Stimulated activated naive CD8-positive, alpha-beta T cell treated with anti-CD3 and anti-CD28 coated beads, Interleukin-15, Interleukin-2, amounts not matched to agents 100 ng/mL and 50 ng/mL, for 24 hours (primary cell): Measurements from ENCODE around the gene ZNF219.
A peak's percentile ranks its signal among the peaks of the same experiment; 100 is the strongest.

ENCODE experiments used
- H3K27ac Mint-ChIP-seq: one replicate; pipeline ENCODE4 v1.8.0; 2021; ENCODE audit warnings: mild to moderate bottlenecking, mixed read lengths
- H3K27me3 Mint-ChIP-seq: one replicate; pipeline ENCODE4 v1.8.0; 2021; ENCODE audit warnings: mixed read lengths
- H3K36me3 Mint-ChIP-seq: one replicate; pipeline ENCODE4 v1.8.0; 2021; ENCODE audit warnings: low read depth, mixed read lengths
- H3K4me1 Mint-ChIP-seq: one replicate; pipeline ENCODE4 v1.8.0; 2021; ENCODE audit warnings: low read depth, mixed read lengths
- H3K4me3 Mint-ChIP-seq: one replicate; pipeline ENCODE4 v1.8.0; 2021; ENCODE audit warnings: mild to moderate bottlenecking, mixed read lengths
- H3K9me3 Mint-ChIP-seq: one replicate; pipeline ENCODE4 v1.8.0; 2021; ENCODE audit warnings: mixed read lengths

The ZNF219 gene

GRCh38 chr14:21070610-21071224 is 27.7 kb downstream of the ZNF219 start:
- Mint-ChIP-seq H3K4me1 (peaks cover 36% of the 10 kb centered on the region), H3K9me3 (no peaks in the 10 kb centered on the region), H3K4me3 (peak overlapping the region; percentile 81), H3K27ac (no peak overlapping the region), H3K27me3 (peaks cover 55% of the 10 kb centered on the region), H3K36me3 (no peaks in the 10 kb centered on the region)

- peak within 1 kb of the TSS; percentile 81 for H3K4me3 Mint-ChIP-seq
- peaks cover 36% of the 10 kb centered on the region for H3K4me1 Mint-ChIP-seq
Measured at GRCh38 chr14:21070083-21070609, 28.3 kb downstream of the ZNF219 start, which contains the start of gene ARHGEF40. Gene ARHGEF40, plus strand, starts transcription at chr14:21070304. Its CDS starts 93 bp downstream, at chr14:21070397.

GRCh38 chr14:21069388-21070082 is 28.9 kb downstream of the ZNF219 start:
- Mint-ChIP-seq H3K4me3 (peak overlapping the region; percentile 70), H3K9me3 (no peaks in the 10 kb centered on the region), H3K4me1 (peaks cover 36% of the 10 kb centered on the region), H3K36me3 (no peaks in the 10 kb centered on the region), H3K27ac (no peak overlapping the region), H3K27me3 (peaks cover 63% of the 10 kb centered on the region)

More at GRCh38 chr14:21070083-21070609, 28.3 kb downstream of the ZNF219 start, which contains the start of gene ARHGEF40:
- peaks cover 61% of the 10 kb centered on the region for H3K27me3 Mint-ChIP-seq
- H3K9me3 Mint-ChIP-seq, result no peaks in the 10 kb centered on the region
- H3K27ac Mint-ChIP-seq, result no peak within 1 kb of the TSS
- no peaks in the 10 kb centered on the region for H3K36me3 Mint-ChIP-seq

- H3K36me3 Mint-ChIP-seq, result no peaks in the 10 kb centered on the region
- H3K27ac Mint-ChIP-seq, result no peak overlapping the region
- no peaks in the 10 kb centered on the region for H3K9me3 Mint-ChIP-seq
- H3K27me3 Mint-ChIP-seq, result peaks cover 66% of the 10 kb centered on the region
- H3K4me3 Mint-ChIP-seq, result peak overlapping the region; percentile 70
- H3K4me1 Mint-ChIP-seq, result peaks cover 36% of the 10 kb centered on the region
Measured at GRCh38 chr14:21068521-21069387, 29.7 kb downstream of the ZNF219 start.

- Mint-ChIP-seq H3K27ac (no peak overlapping the region), H3K36me3 (no peaks in the 10 kb centered on the region), H3K27me3 (peaks cover 66% of the 10 kb centered on the region), H3K9me3 (no peaks in the 10 kb centered on the region), H3K4me3 (no peak overlapping the region), H3K4me1 (peaks cover 32% of the 10 kb centered on the region)
Measured at GRCh38 chr14:21066882-21067502, 31.5 kb downstream of the ZNF219 start.

- H3K9me3 Mint-ChIP-seq, result no peaks in the 10 kb centered on the region
Measured at GRCh38 chr14:21063479-21063878, 35.0 kb downstream of the ZNF219 start.

GRCh38 chr14:21061347-21061668 is 37.1 kb downstream of the ZNF219 start:
- Mint-ChIP-seq H3K27me3 (peaks cover 33% of the 10 kb centered on the region), H3K4me3 (no peak overlapping the region)

More at GRCh38 chr14:21063479-21063878, 35.0 kb downstream of the ZNF219 start:
- H3K4me3 Mint-ChIP-seq, result no peak overlapping the region
- no peak overlapping the region for H3K27ac Mint-ChIP-seq
- H3K36me3 Mint-ChIP-seq, result no peaks in the 10 kb centered on the region
- peaks cover 2% of the 10 kb centered on the region for H3K4me1 Mint-ChIP-seq
- H3K27me3 Mint-ChIP-seq, result peaks cover 51% of the 10 kb centered on the region

GRCh38 chr14:21060614-21061346 is 37.7 kb downstream of the ZNF219 start:
- no peaks in the 10 kb centered on the region for H3K9me3 Mint-ChIP-seq
- no peak overlapping the region for H3K27ac Mint-ChIP-seq
- peaks cover 29% of the 10 kb centered on the region for H3K27me3 Mint-ChIP-seq
- H3K4me3 Mint-ChIP-seq, result no peak overlapping the region
- H3K4me1 Mint-ChIP-seq, result no peaks in the 10 kb centered on the region
- no peaks in the 10 kb centered on the region for H3K36me3 Mint-ChIP-seq

More at GRCh38 chr14:21061347-21061668, 37.1 kb downstream of the ZNF219 start:
- H3K4me1 Mint-ChIP-seq, result no peaks in the 10 kb centered on the region
- H3K9me3 Mint-ChIP-seq, result no peaks in the 10 kb centered on the region
- no peak overlapping the region for H3K27ac Mint-ChIP-seq
- no peaks in the 10 kb centered on the region for H3K36me3 Mint-ChIP-seq

- Mint-ChIP-seq H3K9me3 (no peaks in the 10 kb centered on the region), H3K27me3 (peaks cover 22% of the 10 kb centered on the region), H3K4me1 (no peaks in the 10 kb centered on the region), H3K27ac (no peak overlapping the region), H3K4me3 (no peak overlapping the region), H3K36me3 (no peaks in the 10 kb centered on the region)
Measured at GRCh38 chr14:21059842-21060613, 38.4 kb downstream of the ZNF219 start.

GRCh38 chr14:21058903-21059302 is 39.6 kb downstream of the ZNF219 start:
- Mint-ChIP-seq H3K36me3 (no peaks in the 10 kb centered on the region), H3K4me3 (no peak overlapping the region), H3K4me1 (no peaks in the 10 kb centered on the region), H3K27me3 (peaks cover 20% of the 10 kb centered on the region), H3K27ac (no peak overlapping the region), H3K9me3 (no peaks in the 10 kb centered on the region)

GRCh38 chr14:21057803-21058675 is 40.4 kb downstream of the ZNF219 start, which contains the start of gene RNASE8:
Gene RNASE8, plus strand, starts transcription at chr14:21057822. Its CDS starts 71 bp downstream, at chr14:21057893.
- H3K27ac Mint-ChIP-seq, result no peak within 1 kb of the TSS

GRCh38 chr14:21056520-21057163 is 41.8 kb downstream of the ZNF219 start:
- Mint-ChIP-seq H3K36me3 (no peaks in the 10 kb centered on the region), H3K4me1 (no peaks in the 10 kb centered on the region), H3K9me3 (no peaks in the 10 kb centered on the region), H3K27ac (no peak overlapping the region), H3K4me3 (no peak overlapping the region), H3K27me3 (peaks cover 6% of the 10 kb centered on the region)

More at GRCh38 chr14:21057803-21058675, 40.4 kb downstream of the ZNF219 start, which contains the start of gene RNASE8:
- H3K4me3 Mint-ChIP-seq, result no peak within 1 kb of the TSS
- no peaks in the 10 kb centered on the region for H3K36me3 Mint-ChIP-seq
- H3K9me3 Mint-ChIP-seq, result no peaks in the 10 kb centered on the region
- peaks cover 11% of the 10 kb centered on the region for H3K27me3 Mint-ChIP-seq
- H3K4me1 Mint-ChIP-seq, result no peaks in the 10 kb centered on the region
